AG04450 (cell line): ENCODE measurements around the gene NLGN1. TPM values are rescaled to one million over a fixed set of nuclear protein-coding genes. Genes with fewer than 3 reads are reported as not detected.

Source experiments
- CTCF ChIA-PET: fragments of 300-600, 350-600 bp; formaldehyde crosslinking; extraction: SDS; loops from one replicate; lab custom pipeline; 2022; ENCODE audit warnings: antibody characterized with exemption, inconsistent platforms; lab: Charles Lee
- POLR2A ChIA-PET: fragments of 350-600 bp; formaldehyde crosslinking; extraction: SDS; loops from one replicate; lab custom pipeline; 2021; ENCODE audit warnings: antibody characterized with exemption, inconsistent platforms; lab: Yijun Ruan, JAX
- DNase-seq: peaks from one replicate; pipeline ENCODE4 v3.0.0-alpha.2; 2011; ENCODE audit warnings: low read depth, low spot score
- H3K27ac ChIP-seq: one replicate; pipeline ENCODE4 v1.5.1; 2012; ENCODE audit warnings: low read depth, low read length, control low read depth
- H3K27me3 ChIP-seq: one replicate; pipeline ENCODE4 v1.6.0; 2012; ENCODE audit warnings: low read length; ENCODE audit not compliant: control insufficient read depth, insufficient read depth
- H3K4me3 ChIP-seq: 2 replicates; pipeline ENCODE4 v1.5.1; 2011; ENCODE audit warnings: mild to moderate bottlenecking, low read depth, low read length, control low read depth
- H3K9me3 ChIP-seq: 2 replicates; pipeline ENCODE4 v1.5.1; 2012; ENCODE audit warnings: low read length; ENCODE audit not compliant: control insufficient read depth, insufficient read depth
- polyA plus RNA-seq: library from polyadenylated mRNA; depleted of rRNA; stranded (reverse); fragments of >200 nt; gene quantifications from 2 replicates; pipeline ENCODE4 v1.2.3, GENCODE V29; 2011
- TF ChIP-seq, protein P1 (sequence below): IDR thresholded peaks from 2 replicates; pipeline ENCODE4 v1.5.1; 2011; ENCODE audit warnings: low read depth, low read length, control low read depth, inconsistent platforms

NLGN1 gene
- polyA plus RNA-seq, 1 experiment = 1.7 TPM

DNA sequence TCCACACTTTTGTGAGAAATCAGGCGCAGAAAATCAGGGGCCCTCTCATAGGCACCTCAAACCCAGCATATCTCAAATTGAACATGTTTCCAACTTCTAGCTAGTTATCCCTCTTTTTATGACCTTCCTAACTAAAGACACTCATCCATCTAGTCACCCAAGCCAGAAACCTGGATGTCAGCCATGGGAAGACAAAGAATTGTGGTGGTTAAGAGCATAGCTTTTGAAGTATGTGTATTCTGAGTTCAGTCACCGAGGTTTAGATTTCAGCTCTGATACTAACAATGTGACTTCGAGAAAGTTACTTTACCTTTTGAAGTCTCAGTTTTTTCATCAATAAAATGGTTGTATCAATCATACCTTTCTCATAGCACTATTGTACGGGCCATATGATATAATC is 495.5 kb downstream of the NLGN1 start:
- ChIA-PET POLR2A (no interaction called here), CTCF (no interaction called here)
- Histone ChIP-seq H3K27me3 (no peaks in the 10 kb centered on the region), H3K4me3 (no peak overlapping the region), H3K9me3 (no peaks in the 10 kb centered on the region), H3K27ac (no peak overlapping the region)
- no peak for DNase-seq
- TF ChIP-seq, protein P1, sequence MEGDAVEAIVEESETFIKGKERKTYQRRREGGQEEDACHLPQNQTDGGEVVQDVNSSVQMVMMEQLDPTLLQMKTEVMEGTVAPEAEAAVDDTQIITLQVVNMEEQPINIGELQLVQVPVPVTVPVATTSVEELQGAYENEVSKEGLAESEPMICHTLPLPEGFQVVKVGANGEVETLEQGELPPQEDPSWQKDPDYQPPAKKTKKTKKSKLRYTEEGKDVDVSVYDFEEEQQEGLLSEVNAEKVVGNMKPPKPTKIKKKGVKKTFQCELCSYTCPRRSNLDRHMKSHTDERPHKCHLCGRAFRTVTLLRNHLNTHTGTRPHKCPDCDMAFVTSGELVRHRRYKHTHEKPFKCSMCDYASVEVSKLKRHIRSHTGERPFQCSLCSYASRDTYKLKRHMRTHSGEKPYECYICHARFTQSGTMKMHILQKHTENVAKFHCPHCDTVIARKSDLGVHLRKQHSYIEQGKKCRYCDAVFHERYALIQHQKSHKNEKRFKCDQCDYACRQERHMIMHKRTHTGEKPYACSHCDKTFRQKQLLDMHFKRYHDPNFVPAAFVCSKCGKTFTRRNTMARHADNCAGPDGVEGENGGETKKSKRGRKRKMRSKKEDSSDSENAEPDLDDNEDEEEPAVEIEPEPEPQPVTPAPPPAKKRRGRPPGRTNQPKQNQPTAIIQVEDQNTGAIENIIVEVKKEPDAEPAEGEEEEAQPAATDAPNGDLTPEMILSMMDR = no peak

DNA sequence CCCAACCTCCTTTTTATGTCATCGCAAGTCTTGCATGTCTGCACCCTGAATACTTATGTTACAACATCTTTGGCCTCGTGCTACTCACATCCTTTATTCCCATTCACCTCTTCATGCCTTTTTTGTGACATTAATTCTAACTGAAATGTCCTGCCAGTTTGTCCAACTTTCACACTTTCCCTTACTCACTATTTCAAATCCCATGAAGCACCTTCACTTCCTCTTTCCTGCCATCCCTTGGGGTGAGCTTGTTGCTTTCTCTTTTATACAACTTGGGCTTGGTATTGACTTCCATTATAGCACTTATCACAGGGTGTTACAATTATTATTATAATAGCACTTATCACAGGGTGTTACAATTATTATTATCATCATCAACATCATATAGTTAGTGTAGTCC is 496.3 kb downstream of the NLGN1 start:
- TF ChIP-seq, protein P1 = no peak
- POLR2A ChIA-PET = no interaction called here
- H3K4me3 ChIP-seq = no peak overlapping the region
- CTCF ChIA-PET = no interaction called here
- no peak overlapping the region for H3K27ac ChIP-seq
- no peaks in the 10 kb centered on the region for H3K9me3 ChIP-seq
- no peak for DNase-seq
- H3K27me3 ChIP-seq = no peaks in the 10 kb centered on the region

DNA sequence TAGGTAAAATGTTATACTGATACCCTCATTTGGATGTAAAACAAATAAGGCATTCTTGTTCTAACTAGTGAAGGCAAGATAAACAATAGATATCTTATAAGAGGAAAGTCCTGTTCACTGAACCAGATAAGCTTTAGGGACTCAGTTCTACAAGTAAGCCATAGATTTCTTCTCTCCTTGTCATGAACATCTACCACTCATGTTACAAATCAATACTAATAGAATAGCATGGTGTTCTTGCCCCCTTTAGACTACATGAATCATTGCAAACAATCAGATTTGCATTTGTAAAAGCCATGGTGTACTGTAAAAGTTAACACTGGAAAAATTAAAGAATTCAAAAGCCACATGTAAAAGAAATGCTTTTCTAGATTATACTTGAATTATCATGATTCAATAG is 500.1 kb downstream of the NLGN1 start:
- H3K27ac ChIP-seq = no peak overlapping the region
- H3K9me3 ChIP-seq = no peaks in the 10 kb centered on the region
- ChIA-PET CTCF (no interaction called here), POLR2A (no interaction called here)
- no peak overlapping the region for H3K4me3 ChIP-seq
- H3K27me3 ChIP-seq = no peaks in the 10 kb centered on the region
- DNase-seq = no peak
- TF ChIP-seq, protein P1 = no peak

DNA sequence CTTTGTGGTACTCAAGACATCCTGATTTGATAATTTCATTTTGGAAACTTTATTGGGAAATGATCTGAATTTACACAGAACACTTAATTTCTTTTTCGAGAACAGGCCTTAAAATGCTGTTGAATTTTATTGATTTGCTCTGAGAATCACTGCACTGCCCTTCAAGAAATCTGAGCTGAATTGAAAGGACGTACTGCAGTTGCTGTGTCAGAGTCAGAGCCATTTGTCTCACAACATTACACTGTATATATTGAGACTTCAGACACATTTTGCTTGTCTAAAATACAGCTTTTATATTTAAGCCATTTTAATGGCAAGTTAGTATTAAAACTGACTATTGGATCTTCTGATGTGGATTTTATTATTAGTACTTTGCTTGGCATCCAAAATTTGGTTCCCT is 504.1 kb downstream of the NLGN1 start:
- no peak overlapping the region for H3K27ac ChIP-seq
- no peak for DNase-seq
- no peak overlapping the region for H3K4me3 ChIP-seq
- no peaks in the 10 kb centered on the region for H3K27me3 ChIP-seq
- TF ChIP-seq, protein P1 = no peak
- no peaks in the 10 kb centered on the region for H3K9me3 ChIP-seq
- ChIA-PET CTCF (no interaction called here), POLR2A (no interaction called here)

DNA sequence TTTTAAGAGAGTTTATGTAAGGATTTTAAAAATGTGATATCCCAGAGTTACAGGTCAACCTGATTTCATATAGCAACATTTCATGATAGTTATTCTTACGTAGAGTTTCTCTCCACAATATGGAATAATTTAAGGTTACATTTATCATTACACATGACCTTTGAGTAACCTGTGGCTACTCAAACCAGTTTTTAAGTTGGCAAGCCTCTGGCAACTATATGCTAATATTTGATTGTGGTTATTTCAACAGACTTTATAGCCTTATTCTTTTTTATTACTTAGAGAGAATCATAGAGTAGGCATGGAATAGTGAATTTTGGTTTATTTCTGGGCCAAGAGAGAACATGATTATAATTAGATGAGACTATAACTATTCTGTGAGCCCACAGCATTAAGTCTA is 504.9 kb downstream of the NLGN1 start:
- H3K27me3 ChIP-seq = no peaks in the 10 kb centered on the region
- POLR2A ChIA-PET = no interaction called here
- no peak overlapping the region for H3K4me3 ChIP-seq
- DNase-seq = no peak
- TF ChIP-seq, protein P1 = no peak
- no peaks in the 10 kb centered on the region for H3K9me3 ChIP-seq
- CTCF ChIA-PET = no interaction called here
- no peak overlapping the region for H3K27ac ChIP-seq
